Adrenal gland (tissue), 12 donors: Measurements from ENCODE around the gene ZNF780A. TPM values are rescaled to one million over a fixed set of nuclear protein-coding genes. Genes with fewer than 3 reads are reported as not detected.

Experiments used
- DNase-seq, 7 donors: peaks; one replicate each; pipeline ENCODE4 v3.0.0-alpha.2; 2019 to 2020
- H3K27ac ChIP-seq, 5 donors: fragments of 200-600 bp; sonication (generic) in 4 of 5; 1 replicate in 3 of 5; 2 replicates in 2 of 5; pipeline versions ENCODE4 v1.5.1 to v1.8.0; 2016 to 2020; ENCODE audit warnings: mild to moderate bottlenecking in 1 of 5
- H3K27me3 ChIP-seq: fragments of 200-600 bp; 2 replicates; pipeline ENCODE4 v1.8.0; 2021
- H3K36me3 ChIP-seq, 2 donors: fragments of 200-600 bp; replicated peaks in 1 of 2; 1 replicate in 1 of 2; 2 replicates in 1 of 2; pipeline versions ENCODE4 v1.5.1 to v1.8.0; 2018 to 2022
- H3K4me1 ChIP-seq, 2 donors: fragments of 200-600 bp; replicated peaks in 1 of 2; 1 replicate in 1 of 2; 2 replicates in 1 of 2; pipeline versions ENCODE4 v1.5.1 to v1.8.0; 2018 to 2021
- H3K4me3 ChIP-seq, 4 donors: fragments of 200-600 bp; sonication (generic) in 3 of 4; one replicate each; pipeline ENCODE4 v1.5.1; 2016 to 2018
- H3K9me3 ChIP-seq, 3 donors: fragments of 200-600 bp; sonication (generic) in 1 of 3; replicated peaks in 1 of 3; 1 replicate in 2 of 3; 2 replicates in 1 of 3; pipeline versions ENCODE4 v1.5.1 to v1.8.0; 2016 to 2021
- CTCF ChIP-seq, 6 experiments: fragments of 450-650 bp in 4 of 6; fragments of 200-600 bp in 2 of 6; sonication (generic) in 1 of 6; IDR thresholded peaks; 1 replicate in 5 of 6; 2 replicates in 1 of 6; pipeline versions ENCODE4 v1.5.1 to v1.8.0; 2016 to 2021; ENCODE audit warnings: antibody characterized with exemption in 6 of 6, mild to moderate bottlenecking in 2 of 6, moderate library complexity in 1 of 6
- POLR2A ChIP-seq, 2 donors: fragments of 450-650 bp; IDR thresholded peaks; one replicate each; pipeline ENCODE4 v1.6.1; 2017; ENCODE audit warnings: antibody characterized with exemption in 2 of 2, mild to moderate bottlenecking in 2 of 2, moderate library complexity in 1 of 2
- WGBS, 4 donors: extraction: QIAGEN DNeasy Blood & Tissue Kit in 2 of 4; methylation state at CpG; one replicate each; pipeline versions ENCODE4 v1.1.5 to v1.1.7; 2013 to 2017; 5-methylcytosine and 5-hydroxymethylcytosine counted together
- intact Hi-C, 2 donors: fragments of 100-400 bp; cut with DNase I; formaldehyde crosslinking; loops; one replicate each; pipeline versions ENCODE4 v1.14.1 to v1.15.0; 2022 to 2023
- polyA plus RNA-seq, 3 donors: library from polyadenylated mRNA; stranded (reverse); fragments of 200-250 nt in 2 of 3; fragments of 350-450 nt in 1 of 3; fragmentation: Illumina TruSeq in 1 of 3; extraction: RNeasy Lipid Tissue Mini Kit (QIAGEN cat#74804) in 1 of 3; gene quantifications; one replicate each; pipeline ENCODE4 v1.2.3, GENCODE V29; 2013 to 2014
- total RNA-seq, 9 donors: library from RNA; depleted of rRNA in 4 of 9; stranded (reverse); fragments of >200 nt in 4 of 9; fragments of 120-200 nt in 1 of 9; fragmentation: NEBNext Ultra II Directional in 1 of 9; extraction: Animal tissue kit (Norgen Biotek cat#: 25700) in 1 of 9; gene quantifications; one replicate each; pipeline versions ENCODE4 v1.1.0 to v1.2.4, GENCODE V29; 2013 to 2023
- donor health status: healthy with polysubstance abuse.
- donor health status: Bipolar disorder and iron deficiency.
- donor health status: DM: yes; HTN: yes; CAD: no.
- donor health status: DM: no; HTN: no; CAD: no.
- donor health status: DM: no; HTN: no; CAD: no.
- donor health status: DM: yes; HTN: yes; CAD: no.

The ZNF780A gene
- total and polyA plus RNA-seq, 12 donors: 12.9 to 65.6 (median 22.9) TPM

GRCh38 chr19:40035996-40036395, 54.7 kb downstream of the ZNF780A start:
- no peak for TF ChIP-seq POLR2A (IDR thresholded peaks at IDR 0.05)
- no peak for TF ChIP-seq CTCF (IDR thresholded peaks at IDR 0.05)
- intact Hi-C loops: no loop called here
- WGBS, 4 donors: 94 to 98% (median 97%) methylated on average over 4 of the region's 4 CpGs
- Histone ChIP-seq H3K27ac (no peak overlapping the region), H3K4me1 (no peaks in the 10 kb centered on the region), H3K4me3 (no peak overlapping the region), H3K27me3 (no peaks in the 10 kb centered on the region), H3K36me3 (no peaks in the 10 kb centered on the region), H3K9me3 (peaks cover 0 to 57% (median 5%) of the 10 kb centered on the region in 3 donors)
- DNase-seq: no peak

GRCh38 chr19:40033989-40034560, 56.7 kb downstream of the ZNF780A start:
- DNase-seq: no peak
- no peaks in the 10 kb centered on the region for H3K27me3 ChIP-seq
- no peaks in the 10 kb centered on the region for H3K4me1 ChIP-seq
- no peak for TF ChIP-seq CTCF (IDR thresholded peaks at IDR 0.05)
- no peak for TF ChIP-seq POLR2A (IDR thresholded peaks at IDR 0.05)
- no peak overlapping the region for H3K27ac ChIP-seq
- H3K4me3 ChIP-seq: no peak overlapping the region
- no peaks in the 10 kb centered on the region for H3K36me3 ChIP-seq
- intact Hi-C loops: no loop called here
- WGBS, 4 donors: 92 to 98% (median 94%) methylated on average over 2 of the region's 2 CpGs
- peaks cover 0 to 64% (median 5%) of the 10 kb centered on the region in 3 donors for H3K9me3 ChIP-seq

- 96 to 98% (median 97%) methylated on average over 5 of the region's 5 CpGs for whole genome bisulfite sequencing, 4 donors
- Histone ChIP-seq H3K36me3 (no peaks in the 10 kb centered on the region), H3K4me3 (no peak overlapping the region), H3K9me3 (peaks cover 0 to 77% (median 37%) of the 10 kb centered on the region in 3 donors), H3K4me1 (no peaks in the 10 kb centered on the region), H3K27ac (no peak overlapping the region), H3K27me3 (no peaks in the 10 kb centered on the region)
- TF ChIP-seq CTCF (IDR thresholded peaks at IDR 0.05): no peak
- no peak for TF ChIP-seq POLR2A (IDR thresholded peaks at IDR 0.05)
- DNase-seq: no peak
- intact Hi-C loops: no loop called here
Observed at GRCh38 chr19:40026597-40026970, 64.2 kb downstream of the ZNF780A start.

- no peak for TF ChIP-seq CTCF (IDR thresholded peaks at IDR 0.05)
- no peak for TF ChIP-seq POLR2A (IDR thresholded peaks at IDR 0.05)
- H3K36me3 ChIP-seq: no peaks in the 10 kb centered on the region
- intact Hi-C loops: no loop called here
- no peak overlapping the region for H3K27ac ChIP-seq
- 96 to 97% (median 96%) methylated on average over 4 of the region's 4 CpGs for WGBS, 4 donors
- no peak overlapping the region for H3K4me3 ChIP-seq
- H3K9me3 ChIP-seq: peaks cover 0 to 73% (median 41%) of the 10 kb centered on the region in 3 donors
- DNase-seq: no peak
- no peaks in the 10 kb centered on the region for H3K27me3 ChIP-seq
- H3K4me1 ChIP-seq: no peaks in the 10 kb centered on the region
Observed at GRCh38 chr19:40025938-40026596, 64.7 kb downstream of the ZNF780A start.
